WTC11 (cell line): Measurements from ENCODE around the gene RBFOX1. TPM values are rescaled to one million over a fixed set of nuclear protein-coding genes. Genes with fewer than 3 reads are reported as not detected.

ENCODE experiments used
- ATAC-seq: fragments of 200-7000 bp; cut with Tn5 transposase; 2 replicates; pipeline ENCODE4 v1.10.0; 2021; ENCODE audit warnings: mild to moderate bottlenecking, moderate library complexity
- CTCF ChIA-PET: fragments of 300-600 bp; sonication (Branson Sonifier 250); formaldehyde crosslinking; loops from one replicate; lab custom pipeline; 2021; ENCODE audit warnings: antibody characterized with exemption; lab: Charles Lee
- POLR2A ChIA-PET: fragments of 350-600 bp; sonication (Branson Sonifier 250); formaldehyde crosslinking; loops from one replicate; lab custom pipeline; 2021; ENCODE audit warnings: antibody characterized with exemption; lab: Charles Lee
- DNase-seq: peaks from one replicate; pipeline ENCODE4 v3.0.0; 2021; ENCODE audit warnings: low spot score
- H3K27ac Mint-ChIP-seq: 2 replicates; pipeline ENCODE4 v1.8.0; 2021; ENCODE audit warnings: mixed read lengths
- H3K27me3 Mint-ChIP-seq: 2 replicates; pipeline ENCODE4 v1.8.0; 2021; ENCODE audit warnings: low read depth, mild to moderate bottlenecking, moderate library complexity, mixed read lengths
- H3K36me3 Mint-ChIP-seq: 2 replicates; pipeline ENCODE4 v1.8.0; 2021; ENCODE audit warnings: mixed read lengths
- H3K4me1 Mint-ChIP-seq: 2 replicates; pipeline ENCODE4 v1.8.0; 2022; ENCODE audit warnings: mixed read lengths
- H3K4me3 Mint-ChIP-seq: 2 replicates; pipeline ENCODE4 v1.8.0; 2021; ENCODE audit warnings: mild to moderate bottlenecking, moderate library complexity, mixed read lengths
- H3K9me3 Mint-ChIP-seq: 2 replicates; pipeline ENCODE4 v1.8.0; 2021; ENCODE audit warnings: mixed read lengths
- CTCF ChIP-seq: fragments of 200-600 bp; IDR thresholded peaks from 2 replicates; pipeline ENCODE4 v1.8.0; 2022; ENCODE audit warnings: antibody characterized with exemption
- GABPB1 ChIP-seq: sonication (generic); formaldehyde crosslinking; IDR thresholded peaks from 2 replicates; pipeline ENCODE4 v1.8.1; 2023; ENCODE audit warnings: mild to moderate bottlenecking, missing genetic modification reagents
- GRHL2 ChIP-seq: fragments of 250-450 bp; sonication (Bioruptor Pico); IDR thresholded peaks from 2 replicates; pipeline ENCODE4 v1.8.0; 2022; ENCODE audit warnings: mild to moderate bottlenecking, moderate library complexity; ENCODE audit not compliant: insufficient replicate concordance, severe bottlenecking
- HMGXB4 ChIP-seq: sonication (generic); formaldehyde crosslinking; IDR thresholded peaks from 2 replicates; pipeline ENCODE4 v1.8.1; 2023; ENCODE audit warnings: mild to moderate bottlenecking, moderate library complexity, missing genetic modification reagents
- JAZF1 ChIP-seq: fragments of 250-450 bp; sonication (Bioruptor Pico); IDR thresholded peaks from 2 replicates; pipeline ENCODE4 v1.9.0; 2021; ENCODE audit warnings: moderate library complexity, mild to moderate bottlenecking, inconsistent platforms
- NR1H2 ChIP-seq: sonication (generic); formaldehyde crosslinking; IDR thresholded peaks from 2 replicates; pipeline ENCODE4 v1.9.0; 2021; ENCODE audit warnings: mild to moderate bottlenecking, moderate library complexity, missing genetic modification reagents
- PREB ChIP-seq: sonication (generic); formaldehyde crosslinking; IDR thresholded peaks from 2 replicates; pipeline ENCODE4 v1.8.1; 2022; ENCODE audit warnings: mild to moderate bottlenecking, missing genetic modification reagents, moderate library complexity, borderline replicate concordance
- PRRX2 ChIP-seq: fragments of 250-450 bp; sonication (Bioruptor Pico); IDR thresholded peaks from 2 replicates; pipeline ENCODE4 v1.8.0; 2021; ENCODE audit warnings: mild to moderate bottlenecking
- SMAD4 ChIP-seq: sonication (generic); formaldehyde crosslinking; IDR thresholded peaks from 2 replicates; pipeline ENCODE4 v1.8.0; 2022; ENCODE audit warnings: mild to moderate bottlenecking, missing genetic modification reagents
- TEAD1 ChIP-seq: sonication (generic); formaldehyde crosslinking; IDR thresholded peaks from 2 replicates; pipeline ENCODE4 v1.8.0; 2022; ENCODE audit warnings: mild to moderate bottlenecking, missing genetic modification reagents
- ZMAT4 ChIP-seq: fragments of 250-450 bp; sonication (Bioruptor Pico); IDR thresholded peaks from 2 replicates; pipeline ENCODE4 v1.9.0; 2021; ENCODE audit warnings: mild to moderate bottlenecking
- ZNF138 ChIP-seq: sonication (generic); formaldehyde crosslinking; conservative IDR thresholded peaks from 2 replicates; pipeline ENCODE4 v1.8.1; 2022; ENCODE audit warnings: mild to moderate bottlenecking, moderate library complexity, missing genetic modification reagents
- ZSCAN18 ChIP-seq: fragments of 250-450 bp; sonication (Bioruptor Pico); IDR thresholded peaks from 2 replicates; pipeline ENCODE4 v2.1.2; 2022; ENCODE audit warnings: mild to moderate bottlenecking, moderate library complexity
- total RNA-seq: library from RNA; stranded (reverse); gene quantifications from 3 replicates; pipeline ENCODE4 v1.2.3, GENCODE V29; 2021
- TF ChIP-seq, protein P1 (sequence below): sonication (generic); formaldehyde crosslinking; IDR thresholded peaks from 2 replicates; pipeline ENCODE4 v1.8.1; 2022; ENCODE audit warnings: missing genetic modification reagents, borderline replicate concordance
- TF ChIP-seq, protein P2 (sequence below): fragments of 250-450 bp; sonication (Bioruptor Pico); conservative IDR thresholded peaks from 2 replicates; pipeline ENCODE4 v1.9.0; 2021; ENCODE audit warnings: mild to moderate bottlenecking
- TF ChIP-seq, protein P3 (sequence below): sonication (generic); formaldehyde crosslinking; IDR thresholded peaks from 2 replicates; pipeline ENCODE4 v1.8.0; 2023; ENCODE audit warnings: mild to moderate bottlenecking, missing genetic modification reagents

RBFOX1 gene
- total RNA-seq, 1 experiment from 2014 or later: 1.1 TPM

- POLR2A ChIA-PET: no interaction called here
- TF ChIP-seq ZSCAN18 (CRISPR knock-in tag): no peak
- TF ChIP-seq, protein P1, sequence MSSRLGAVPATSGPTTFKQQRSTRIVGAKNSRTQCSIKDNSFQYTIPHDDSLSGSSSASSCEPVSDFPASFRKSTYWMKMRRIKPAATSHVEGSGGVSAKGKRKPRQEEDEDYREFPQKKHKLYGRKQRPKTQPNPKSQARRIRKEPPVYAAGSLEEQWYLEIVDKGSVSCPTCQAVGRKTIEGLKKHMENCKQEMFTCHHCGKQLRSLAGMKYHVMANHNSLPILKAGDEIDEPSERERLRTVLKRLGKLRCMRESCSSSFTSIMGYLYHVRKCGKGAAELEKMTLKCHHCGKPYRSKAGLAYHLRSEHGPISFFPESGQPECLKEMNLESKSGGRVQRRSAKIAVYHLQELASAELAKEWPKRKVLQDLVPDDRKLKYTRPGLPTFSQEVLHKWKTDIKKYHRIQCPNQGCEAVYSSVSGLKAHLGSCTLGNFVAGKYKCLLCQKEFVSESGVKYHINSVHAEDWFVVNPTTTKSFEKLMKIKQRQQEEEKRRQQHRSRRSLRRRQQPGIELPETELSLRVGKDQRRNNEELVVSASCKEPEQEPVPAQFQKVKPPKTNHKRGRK (CRISPR knock-in tag): no peak
- no peak for TF ChIP-seq NR1H2
- no peak for TF ChIP-seq TEAD1
- TF ChIP-seq GABPB1 (CRISPR knock-in tag): no peak
- no peak for TF ChIP-seq ZMAT4 (CRISPR knock-in tag)
- TF ChIP-seq, protein P2, sequence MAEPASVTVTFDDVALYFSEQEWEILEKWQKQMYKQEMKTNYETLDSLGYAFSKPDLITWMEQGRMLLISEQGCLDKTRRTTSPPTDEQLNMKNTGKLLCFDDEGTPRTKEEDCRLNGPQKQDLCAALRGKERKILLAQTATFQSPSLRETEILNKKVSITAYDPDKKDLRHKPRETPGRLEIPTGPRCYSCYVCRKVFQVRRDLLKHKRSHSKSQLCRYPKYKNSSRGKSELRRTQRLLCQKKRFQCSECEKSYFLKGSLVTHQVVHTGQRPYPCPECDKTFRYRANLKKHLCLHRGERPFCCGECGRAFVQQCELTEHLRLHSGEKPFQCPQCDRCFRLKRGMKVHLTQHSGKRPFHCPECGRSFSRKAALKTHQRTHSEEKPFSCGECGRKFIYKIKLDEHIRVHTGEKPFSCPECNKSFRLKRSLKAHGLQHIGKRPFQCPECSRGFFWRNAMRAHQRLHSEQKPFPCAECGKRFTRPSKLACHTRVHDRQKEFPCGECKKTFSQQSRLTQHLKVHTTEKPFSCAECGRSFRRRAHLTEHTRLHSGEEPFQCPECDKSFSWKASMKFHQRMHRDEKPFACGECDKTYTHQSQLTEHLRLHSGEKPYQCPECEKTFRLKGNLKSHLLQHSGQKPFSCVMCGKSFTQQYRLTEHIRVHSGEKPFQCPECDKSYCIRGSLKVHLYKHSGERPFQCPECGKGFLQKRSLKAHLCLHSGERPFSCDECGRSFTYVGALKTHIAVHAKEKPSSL (CRISPR knock-in tag): no peak
- TF ChIP-seq GRHL2: no peak
- no peak for TF ChIP-seq JAZF1 (CRISPR knock-in tag)
- TF ChIP-seq PREB: no peak
- TF ChIP-seq, protein P3, sequence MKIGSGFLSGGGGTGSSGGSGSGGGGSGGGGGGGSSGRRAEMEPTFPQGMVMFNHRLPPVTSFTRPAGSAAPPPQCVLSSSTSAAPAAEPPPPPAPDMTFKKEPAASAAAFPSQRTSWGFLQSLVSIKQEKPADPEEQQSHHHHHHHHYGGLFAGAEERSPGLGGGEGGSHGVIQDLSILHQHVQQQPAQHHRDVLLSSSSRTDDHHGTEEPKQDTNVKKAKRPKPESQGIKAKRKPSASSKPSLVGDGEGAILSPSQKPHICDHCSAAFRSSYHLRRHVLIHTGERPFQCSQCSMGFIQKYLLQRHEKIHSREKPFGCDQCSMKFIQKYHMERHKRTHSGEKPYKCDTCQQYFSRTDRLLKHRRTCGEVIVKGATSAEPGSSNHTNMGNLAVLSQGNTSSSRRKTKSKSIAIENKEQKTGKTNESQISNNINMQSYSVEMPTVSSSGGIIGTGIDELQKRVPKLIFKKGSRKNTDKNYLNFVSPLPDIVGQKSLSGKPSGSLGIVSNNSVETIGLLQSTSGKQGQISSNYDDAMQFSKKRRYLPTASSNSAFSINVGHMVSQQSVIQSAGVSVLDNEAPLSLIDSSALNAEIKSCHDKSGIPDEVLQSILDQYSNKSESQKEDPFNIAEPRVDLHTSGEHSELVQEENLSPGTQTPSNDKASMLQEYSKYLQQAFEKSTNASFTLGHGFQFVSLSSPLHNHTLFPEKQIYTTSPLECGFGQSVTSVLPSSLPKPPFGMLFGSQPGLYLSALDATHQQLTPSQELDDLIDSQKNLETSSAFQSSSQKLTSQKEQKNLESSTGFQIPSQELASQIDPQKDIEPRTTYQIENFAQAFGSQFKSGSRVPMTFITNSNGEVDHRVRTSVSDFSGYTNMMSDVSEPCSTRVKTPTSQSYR (CRISPR knock-in tag): no peak
- no peak for TF ChIP-seq HMGXB4
- TF ChIP-seq CTCF: no peak
- TF ChIP-seq ZNF138 (CRISPR knock-in tag): no peak
- TF ChIP-seq PRRX2 (CRISPR knock-in tag): no peak
- TF ChIP-seq SMAD4: no peak
- Mint-ChIP-seq H3K4me3 (no peak overlapping the region), H3K9me3 (peaks cover 78% of the 10 kb centered on the region), H3K36me3 (peaks cover 77% of the 10 kb centered on the region), H3K4me1 (no peaks in the 10 kb centered on the region), H3K27ac (no peak overlapping the region), H3K27me3 (peaks cover 17% of the 10 kb centered on the region)
- CTCF ChIA-PET: no interaction called here
- ATAC-seq (no peak), DNase-seq (no peak)
Observed at GRCh38 chr16:7443142-7443541, 110.5 kb downstream of the RBFOX1 start.
